NOMO-1 treated with DMSO at 0.1 percent for 48 hours (cell line): ENCODE results near the gene SMAD7.
A peak's percentile ranks its signal among the peaks of the same experiment; 100 is the strongest.

ENCODE experiments used
- DNase-seq: peaks from one replicate; lab custom pipeline; 2025; ENCODE audit not compliant: unreplicated experiment; lab: John Stamatoyannopoulos, UW

The SMAD7 gene, protein sequence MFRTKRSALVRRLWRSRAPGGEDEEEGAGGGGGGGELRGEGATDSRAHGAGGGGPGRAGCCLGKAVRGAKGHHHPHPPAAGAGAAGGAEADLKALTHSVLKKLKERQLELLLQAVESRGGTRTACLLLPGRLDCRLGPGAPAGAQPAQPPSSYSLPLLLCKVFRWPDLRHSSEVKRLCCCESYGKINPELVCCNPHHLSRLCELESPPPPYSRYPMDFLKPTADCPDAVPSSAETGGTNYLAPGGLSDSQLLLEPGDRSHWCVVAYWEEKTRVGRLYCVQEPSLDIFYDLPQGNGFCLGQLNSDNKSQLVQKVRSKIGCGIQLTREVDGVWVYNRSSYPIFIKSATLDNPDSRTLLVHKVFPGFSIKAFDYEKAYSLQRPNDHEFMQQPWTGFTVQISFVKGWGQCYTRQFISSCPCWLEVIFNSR

DNA sequence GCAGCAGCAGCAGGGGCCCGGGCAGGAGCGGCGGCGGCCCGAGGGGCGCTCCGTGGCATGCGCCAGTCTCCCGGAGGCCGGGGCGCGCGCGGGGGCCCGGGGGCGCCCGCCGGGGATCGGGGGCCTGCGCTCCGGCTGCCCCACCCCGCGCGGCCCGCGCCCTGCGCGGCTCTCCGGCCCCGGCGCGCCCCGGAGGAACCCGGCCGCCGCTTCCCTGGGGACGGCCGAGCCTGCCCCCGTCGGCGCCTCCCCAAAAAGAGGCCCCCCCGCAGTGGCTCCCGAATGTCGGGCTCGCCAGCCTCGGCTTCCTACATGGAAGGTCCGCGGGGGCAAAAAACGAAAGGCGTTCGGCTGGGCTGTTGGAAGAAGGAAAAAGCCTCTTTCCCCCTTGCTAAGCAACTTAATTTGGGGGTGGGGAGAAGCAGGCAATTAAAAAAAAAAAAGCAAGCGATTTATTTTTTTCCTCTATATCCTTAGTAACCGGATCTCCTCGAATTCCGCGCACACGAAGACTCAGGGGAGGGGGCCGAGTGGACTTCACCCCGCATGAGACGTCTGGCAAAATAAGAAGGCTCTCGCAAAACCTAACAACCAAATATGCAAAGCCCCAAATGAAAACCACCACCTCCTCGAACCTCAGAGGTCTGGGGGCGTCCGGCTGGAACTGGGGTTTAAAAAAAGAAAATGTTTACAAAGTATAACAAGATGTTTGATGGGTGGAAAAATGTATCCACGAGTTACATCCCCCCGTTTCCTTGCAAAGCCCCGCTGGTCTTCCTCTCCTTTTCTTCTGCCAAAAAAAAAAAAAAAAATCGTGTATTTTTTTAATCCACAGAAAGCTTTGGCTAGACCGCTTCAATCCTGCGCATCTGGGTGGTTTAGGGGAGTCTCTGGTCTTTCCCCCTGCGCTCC is at the start of gene SMAD7:
Gene SMAD7, minus strand, starts transcription at position 430 of the 912 bp plus-strand sequence. CDS start 541 bp downstream, outside the sequence.
- no peak for DNase-seq

DNA sequence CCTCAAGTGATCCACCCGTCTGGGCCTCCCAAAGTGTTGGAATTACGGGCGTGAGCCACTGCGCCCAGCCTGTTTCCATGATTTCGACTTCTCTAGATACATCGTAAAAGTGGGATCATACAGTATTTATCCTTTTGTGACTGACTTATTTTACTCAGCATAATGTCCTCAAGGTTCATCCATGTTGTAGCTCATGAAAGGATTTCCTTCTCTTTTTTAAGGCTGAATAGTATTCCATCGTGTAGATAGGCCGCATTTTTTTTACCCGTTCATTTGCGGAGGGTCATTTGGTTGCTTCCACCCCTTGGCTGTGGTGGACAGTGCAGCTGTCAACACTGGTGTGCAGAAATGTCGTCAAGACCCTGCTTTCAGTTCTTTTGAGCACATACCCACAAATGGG is 48.8 kb upstream of the SMAD7 start:
- no peak for DNase-seq

DNA sequence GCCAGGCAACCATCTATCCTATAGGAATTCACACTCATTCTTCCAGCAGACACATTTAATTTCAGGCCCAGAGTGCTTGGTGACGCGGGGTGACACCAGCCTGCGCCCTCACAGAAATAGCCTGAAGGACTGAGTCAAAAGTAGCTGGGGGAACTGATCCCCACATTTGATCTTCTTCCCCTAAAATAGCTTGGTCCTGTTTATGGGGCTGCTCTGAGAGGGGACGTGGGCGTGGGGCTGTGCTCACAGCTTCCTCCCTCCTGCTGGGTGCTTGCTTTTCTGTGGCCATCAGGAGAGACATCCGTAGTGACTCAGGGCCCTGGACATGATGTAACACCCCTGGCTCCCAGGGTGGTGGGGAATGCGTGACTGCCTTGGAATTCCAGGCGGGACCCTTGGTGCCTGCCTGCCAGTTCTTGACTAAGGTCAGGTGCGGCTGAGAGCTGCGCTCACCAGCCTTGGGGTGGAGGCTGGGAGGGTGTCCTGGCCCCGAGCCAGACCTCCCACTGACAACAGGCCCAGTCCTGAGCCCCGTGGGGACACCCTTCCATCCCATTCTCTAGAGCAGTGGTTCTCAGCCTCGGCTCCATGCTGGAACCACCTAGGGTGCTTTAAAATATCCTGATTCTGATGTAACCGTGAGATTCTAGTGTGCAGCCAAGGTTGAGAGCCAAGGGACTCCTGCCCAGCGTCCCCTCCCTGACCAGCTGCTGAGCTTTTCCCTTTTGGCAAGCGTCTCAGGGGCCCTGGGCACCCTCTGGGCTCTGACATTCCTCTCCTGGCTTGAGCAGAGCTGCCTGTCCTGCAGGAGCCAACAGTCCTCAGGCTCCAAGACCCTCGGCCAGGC is 47.4 kb upstream of the SMAD7 start:
- no peak for DNase-seq

DNA sequence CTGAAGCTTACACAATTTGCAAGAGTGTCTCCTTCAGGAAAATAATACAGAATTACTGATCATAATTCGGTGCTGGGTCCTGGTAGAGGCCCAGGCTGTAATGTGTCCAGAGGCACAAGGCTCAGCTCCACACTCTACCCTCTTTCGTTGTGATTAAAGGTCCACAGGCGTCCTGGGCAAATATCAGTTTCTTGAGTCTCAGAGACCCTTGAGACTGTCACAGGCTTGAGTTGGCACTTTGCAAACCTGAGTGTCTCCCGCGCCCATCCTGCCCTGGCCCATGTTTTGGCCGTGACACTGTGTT is 46.9 kb upstream of the SMAD7 start:
- no peak for DNase-seq

DNA sequence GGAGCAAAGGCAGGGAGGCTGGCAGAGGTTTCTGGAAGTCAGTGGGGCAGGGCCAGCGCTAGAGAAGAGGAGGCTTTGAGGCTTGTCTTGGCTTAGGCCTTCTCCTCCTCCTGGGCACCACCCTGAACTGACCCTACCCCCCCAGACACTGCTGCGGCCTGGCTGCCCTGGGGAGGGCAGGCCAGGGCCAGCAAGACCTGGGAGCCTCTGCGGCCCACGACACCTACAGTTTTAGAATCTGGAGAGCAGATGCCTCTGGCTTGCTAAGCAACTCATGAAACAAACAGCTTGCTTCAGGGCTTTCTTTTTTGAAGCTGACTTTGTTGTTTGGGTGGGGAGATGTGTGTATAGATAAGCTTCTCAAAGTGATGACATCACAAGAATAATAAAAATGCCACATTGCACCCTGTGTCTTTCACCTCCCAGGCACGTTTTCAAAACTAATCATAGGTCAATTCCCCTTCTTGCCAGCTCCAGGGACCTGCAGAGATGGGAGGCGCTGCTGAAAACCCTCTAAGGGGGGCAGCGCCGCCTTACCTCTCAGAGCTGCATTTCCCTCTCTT is 46.2 kb upstream of the SMAD7 start:
- DNase-seq = no peak

DNA sequence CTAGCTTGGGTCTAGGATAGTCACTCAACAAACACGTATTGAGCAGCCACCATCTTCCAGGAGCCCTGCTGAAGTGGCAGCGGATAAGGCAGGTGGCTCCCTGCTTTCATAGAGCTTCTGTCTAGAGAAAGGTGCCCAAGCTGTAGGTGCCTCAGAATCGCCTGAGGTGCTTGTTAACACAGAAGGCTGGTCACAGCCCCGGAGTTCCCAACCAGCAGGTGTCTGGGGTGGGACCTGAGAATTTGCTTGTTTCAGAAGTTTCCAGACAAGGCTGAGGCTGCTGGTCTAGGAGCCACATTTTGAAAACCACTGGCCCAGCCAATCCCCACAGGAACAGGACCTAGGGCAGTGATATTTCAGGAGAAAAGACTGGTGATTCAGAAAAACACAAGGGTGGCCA is 45.3 kb upstream of the SMAD7 start:
- no peak for DNase-seq

DNA sequence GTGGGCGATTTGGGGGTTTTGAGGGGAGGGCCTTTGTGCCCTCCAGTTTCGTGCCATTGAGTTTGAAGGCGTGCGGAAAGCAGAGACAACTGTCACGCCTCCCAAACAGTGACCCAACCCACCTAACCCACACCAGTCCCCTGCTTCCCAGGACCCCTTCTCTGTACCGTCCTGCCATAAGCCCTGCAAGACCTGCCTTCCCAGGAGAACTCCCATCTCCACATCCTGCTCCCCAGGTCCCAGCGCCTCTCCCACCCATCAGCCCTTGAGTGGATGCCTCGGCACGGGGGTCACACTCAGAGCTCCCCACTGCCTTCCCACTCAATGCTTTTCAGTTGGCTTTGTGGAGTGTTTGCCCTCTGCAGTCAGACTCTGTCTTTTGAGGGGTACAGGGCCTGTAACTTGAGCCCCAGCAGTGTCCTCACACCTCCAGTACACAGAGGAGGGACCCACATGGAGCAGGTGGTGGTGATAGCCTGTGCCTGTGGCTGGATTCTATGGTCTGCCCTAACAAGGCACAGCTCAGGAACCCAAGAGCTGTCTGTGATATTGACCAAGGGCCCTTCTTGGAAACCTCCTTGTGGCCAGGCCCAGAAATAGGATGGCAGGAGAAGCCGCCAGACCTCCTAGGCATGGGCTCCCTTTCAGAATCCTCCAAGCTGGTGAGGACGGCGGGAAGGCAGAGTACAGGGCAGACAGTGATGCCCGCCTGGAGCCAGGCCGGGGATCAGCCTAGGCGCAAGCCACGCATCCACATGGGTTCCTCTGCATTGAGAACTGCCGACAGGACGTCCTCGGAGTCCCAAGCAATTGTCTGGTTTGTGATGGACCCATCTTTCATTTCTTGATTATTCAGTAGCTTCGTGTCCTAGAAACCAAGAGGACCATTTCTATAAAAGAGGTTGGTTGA is 44.4 kb upstream of the SMAD7 start:
- no peak for DNase-seq

DNA sequence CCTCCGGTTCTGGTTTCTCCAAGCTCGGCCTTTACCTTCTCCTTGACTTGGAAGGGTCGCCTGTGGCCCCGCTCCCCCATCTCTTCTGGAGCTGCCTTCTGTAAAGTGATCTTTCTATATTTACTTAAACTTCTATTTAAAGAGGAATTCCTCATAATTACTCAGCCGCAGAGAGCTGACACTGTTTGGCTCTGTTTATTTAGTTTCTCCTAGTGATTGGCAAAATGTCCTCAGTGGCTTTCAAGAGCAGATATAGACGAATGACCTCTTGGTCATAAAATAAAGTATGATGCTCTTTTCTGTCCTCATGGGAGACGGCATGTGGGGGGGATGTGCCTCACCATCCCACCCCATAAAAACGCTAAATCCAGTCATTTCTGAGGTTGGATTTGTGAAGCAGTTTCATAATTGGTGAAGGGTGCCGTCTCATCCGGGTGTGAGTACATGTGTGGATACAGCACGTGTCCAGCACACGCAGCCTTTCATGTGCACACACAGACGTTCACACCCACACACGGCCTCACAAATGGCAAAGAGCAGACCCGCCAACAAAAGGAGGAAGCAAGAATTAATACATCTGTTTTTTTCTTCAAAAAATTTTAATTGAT is 43.4 kb upstream of the SMAD7 start:
- peak; percentile 22 for DNase-seq

DNA sequence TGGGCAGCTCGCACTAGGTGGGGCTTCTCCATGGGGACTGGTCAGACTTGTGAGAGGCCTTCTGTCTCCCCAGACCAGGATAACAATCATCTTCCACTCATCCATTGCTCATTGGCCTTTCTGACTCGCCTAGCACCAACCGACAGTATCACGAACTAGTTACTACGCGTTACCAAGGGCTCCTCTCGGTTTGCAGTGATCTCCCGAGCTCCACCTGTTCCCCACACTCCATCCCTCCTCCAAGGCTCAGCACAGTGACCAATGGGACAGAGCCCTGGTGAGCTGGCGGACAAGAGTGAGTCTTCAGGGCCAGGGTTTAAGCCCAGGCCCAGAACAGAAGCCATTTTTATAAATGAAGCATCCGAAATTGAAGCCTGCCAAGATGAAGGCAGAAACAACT is 42.8 kb upstream of the SMAD7 start:
- no peak for DNase-seq

DNA sequence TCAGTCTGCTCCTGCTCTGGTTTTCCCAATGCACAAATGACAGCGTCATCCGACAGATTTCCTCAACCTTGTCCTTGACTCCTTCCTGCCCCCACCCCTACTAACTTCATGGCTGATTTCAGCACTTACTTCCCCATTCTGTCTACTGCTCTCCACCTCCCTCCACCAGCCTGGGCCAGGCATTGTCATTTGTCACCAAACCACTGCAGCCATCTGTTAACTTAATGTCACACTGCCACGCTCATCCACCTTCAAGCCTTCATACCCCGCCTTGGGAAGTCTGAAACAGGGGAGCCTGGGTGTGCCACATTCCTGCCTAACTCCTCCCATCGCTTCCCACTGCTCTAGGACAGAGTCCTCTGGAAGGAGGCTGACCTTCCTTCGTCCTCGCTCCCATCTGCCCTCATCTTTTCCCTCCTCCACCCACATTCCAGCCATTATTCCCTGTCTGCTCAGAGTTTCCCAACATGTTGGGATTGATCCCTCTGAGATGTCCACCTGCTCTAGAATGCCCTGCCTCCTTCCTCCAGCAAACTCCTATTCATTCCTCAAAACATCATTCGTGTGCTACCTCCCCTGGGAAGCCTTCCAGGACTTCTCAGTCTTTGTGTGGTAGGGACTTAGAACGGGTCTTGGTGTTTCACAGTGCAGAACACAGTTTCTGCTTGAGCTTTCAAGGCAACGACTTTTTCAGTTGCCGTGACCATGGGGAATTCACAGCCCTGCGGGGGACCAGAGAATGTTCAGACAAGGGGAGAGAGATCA is 42.2 kb upstream of the SMAD7 start:
- peak; percentile 90 for DNase-seq

DNA sequence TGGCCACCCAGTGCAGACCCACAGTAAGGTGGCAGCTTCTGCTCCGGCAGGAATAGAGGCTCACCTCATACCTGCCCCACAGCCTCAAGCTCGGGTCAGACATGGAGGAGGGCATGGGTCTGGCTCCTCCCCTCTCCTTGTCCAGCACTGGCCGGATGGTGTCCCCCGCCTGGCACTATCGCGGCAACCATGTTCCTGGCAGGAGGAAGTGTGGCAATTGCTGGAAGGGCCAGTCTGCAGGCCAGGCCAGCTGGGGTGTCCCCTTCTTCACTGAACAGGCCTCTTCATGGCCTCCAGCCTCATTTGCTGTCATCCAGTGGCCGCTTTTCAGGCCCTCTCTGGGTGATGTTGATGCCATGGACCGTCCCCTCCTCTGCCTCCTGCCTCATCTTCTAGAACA is 41.4 kb upstream of the SMAD7 start:
- no peak for DNase-seq

DNA sequence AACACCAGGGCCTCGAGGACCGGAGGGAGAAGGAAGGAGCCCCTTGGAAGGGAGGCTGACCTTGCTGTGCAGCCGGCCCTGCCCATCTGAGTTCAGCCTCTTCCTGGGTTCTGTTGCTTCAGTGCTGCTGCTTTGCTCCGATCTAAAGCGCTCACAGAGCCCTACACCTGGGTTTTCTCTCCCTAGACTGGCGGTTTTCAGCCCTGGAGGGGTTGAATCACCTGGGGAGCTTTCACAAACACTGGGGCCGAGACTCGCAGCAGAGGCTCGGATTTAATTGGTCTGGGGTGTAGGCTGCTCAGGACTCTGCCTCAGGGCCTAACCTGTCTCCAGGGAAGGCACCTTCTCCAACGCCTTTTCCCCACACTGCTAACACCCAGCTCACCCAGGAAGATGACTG is 40.9 kb upstream of the SMAD7 start:
- no peak for DNase-seq

DNA sequence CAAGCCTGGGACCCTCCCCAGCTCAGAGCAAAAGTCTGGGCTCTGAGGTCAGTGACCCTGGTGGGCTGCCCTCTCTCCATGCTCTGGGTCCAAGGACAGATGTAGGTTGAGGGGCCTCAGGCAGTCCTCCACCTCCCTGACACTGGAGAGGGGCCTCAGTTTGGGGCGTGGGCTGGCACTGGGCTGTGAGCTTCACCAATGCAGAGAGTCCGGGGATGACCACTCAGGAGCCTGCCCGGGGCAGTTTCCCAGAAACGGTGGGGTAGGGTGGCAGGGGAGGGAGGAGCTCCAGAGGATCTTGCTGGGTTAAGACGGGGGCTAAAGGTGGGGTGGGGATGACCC is 40.5 kb upstream of the SMAD7 start:
- no peak for DNase-seq

DNA sequence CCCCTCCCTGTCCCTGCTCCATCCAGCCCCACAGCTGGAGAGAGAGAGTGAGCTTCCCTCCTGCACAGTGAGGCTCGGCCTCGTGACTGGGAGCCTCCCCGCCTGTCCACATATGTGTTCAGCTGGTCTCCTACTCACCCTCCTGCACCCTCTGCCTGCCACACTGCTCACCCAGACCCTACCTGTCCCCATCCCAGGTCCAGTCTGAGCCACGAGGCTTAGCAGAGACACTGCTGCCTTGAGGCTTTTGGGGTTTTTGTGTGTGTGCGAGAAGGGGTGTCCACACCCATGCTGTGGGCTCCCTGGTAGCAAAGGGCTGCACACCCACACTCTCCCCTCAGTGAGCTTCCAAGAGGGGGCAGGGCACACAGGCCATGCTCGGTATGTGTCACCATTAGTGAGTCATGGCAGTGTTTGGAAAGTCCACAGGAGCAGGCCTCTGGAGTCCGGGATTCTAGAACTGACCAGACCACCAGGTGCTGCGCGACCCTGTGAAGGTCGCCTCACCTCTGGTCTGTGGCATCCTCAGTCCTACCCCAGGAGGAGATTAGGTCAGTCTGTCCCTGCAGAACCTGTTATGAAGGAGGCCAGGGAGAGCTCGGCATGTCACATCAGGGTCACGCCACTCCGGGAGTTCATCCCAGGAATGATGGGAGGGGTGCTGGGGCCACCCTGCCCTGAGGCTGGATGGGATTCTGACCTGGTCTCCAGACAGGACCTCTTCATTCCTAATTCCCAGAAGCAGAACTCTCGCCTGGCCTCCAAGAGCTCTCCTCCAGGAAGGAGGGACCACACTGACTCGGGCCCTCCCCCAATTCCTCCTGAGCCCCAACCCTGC is 39.9 kb upstream of the SMAD7 start:
- DNase-seq = no peak

DNA sequence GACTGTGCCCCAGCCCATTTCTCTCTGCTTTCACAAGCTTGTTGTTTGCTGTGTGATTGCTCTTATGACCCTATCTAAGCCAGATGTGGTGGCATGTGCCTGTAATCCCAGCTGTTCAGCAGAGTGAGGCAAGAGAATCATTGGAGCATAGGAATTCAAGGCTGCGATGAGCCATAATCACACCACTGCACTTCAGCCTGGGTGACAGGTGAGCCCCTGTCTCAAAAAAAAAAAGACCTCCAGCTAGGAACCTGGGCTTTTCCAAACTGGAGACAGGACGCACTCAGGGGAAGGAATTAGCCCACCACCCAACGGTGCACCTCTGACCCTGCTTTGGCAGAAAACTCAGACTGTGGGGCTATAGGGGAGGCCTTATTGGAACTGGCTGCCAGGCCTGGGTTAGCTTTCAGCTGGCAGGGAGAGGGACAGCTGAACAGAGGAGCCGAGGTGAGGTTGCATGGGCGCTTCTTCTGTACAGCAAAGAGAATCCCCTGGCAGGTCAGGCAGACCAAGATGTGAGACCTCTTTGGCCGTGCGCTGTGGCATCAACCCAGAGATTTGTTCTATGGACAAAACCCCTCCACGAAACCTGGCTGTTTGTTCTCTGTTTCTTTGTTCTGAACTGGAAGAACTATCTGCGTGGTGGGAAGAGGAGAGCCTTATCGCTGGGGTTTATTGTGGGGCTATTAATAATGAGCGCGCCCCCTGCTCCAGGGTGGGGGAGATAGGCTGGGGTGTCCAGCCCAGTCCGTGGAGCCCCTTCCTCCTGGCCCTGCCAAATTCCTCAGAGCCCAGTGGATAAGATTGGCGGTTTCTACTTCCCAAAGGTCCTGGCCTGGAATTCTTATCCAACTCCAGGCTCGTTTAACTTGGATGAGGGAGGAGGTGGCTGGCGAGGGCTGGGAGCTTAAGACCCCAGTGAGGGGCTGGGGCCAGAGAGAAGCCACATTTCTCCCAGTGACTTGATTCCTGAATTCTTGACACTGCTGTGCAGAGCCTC is 38.8 kb upstream of the SMAD7 start:
- DNase-seq = no peak

DNA sequence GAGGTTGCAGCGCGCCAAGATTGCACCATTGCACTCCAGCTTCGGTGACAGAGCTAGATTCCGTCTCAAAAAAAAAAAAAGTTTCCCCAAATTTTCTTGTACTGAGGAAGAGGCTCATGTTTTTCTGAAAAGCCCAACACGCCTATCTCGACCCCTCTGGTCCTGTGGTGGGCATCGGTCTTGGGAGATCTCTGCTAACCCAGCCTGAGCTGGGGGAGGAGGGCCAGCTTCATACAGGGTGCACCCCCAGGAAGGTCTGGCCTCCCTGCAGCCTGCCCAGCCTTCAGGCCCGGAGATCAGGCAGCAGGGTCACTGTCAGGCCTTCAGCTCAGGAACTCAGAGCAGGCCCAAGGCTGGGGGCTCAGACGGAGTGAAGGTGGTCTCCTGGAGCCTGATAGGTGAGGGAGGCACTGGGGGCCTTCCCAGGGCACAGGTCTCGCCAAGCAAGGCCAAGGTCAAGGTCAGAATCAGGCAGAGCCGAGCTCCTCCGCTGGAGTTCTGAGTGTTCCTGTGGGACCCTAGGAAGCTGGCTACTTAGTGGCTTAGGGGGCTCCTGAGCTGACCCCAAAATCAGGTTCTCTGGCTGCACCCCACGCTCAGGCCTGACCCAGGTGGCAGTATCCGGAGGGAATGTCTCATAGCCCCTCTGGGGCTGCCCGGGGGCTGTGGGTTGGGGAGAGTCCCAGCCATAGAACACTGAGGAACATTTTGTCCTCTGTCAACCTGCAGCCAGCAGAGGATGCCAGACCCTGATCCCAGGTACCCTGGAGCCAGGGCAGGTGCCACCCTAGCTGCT is 37.9 kb upstream of the SMAD7 start:
- no peak for DNase-seq
